T-helper 1 cell (primary cell): ENCODE measurements around the gene BEAN1.
A peak's percentile ranks its signal among the peaks of the same experiment; 100 is the strongest.
"Not testable (repeated sequence)": the region's sequence is repeated elsewhere in the genome, so short reads cannot be mapped to it uniquely, and the experiment has no call there.

Experiments
- DNase-seq, 5 donors: peaks; one replicate each; pipeline ENCODE4 v3.0.0-alpha.2; 2012 to 2020

BEAN1 gene

DNA sequence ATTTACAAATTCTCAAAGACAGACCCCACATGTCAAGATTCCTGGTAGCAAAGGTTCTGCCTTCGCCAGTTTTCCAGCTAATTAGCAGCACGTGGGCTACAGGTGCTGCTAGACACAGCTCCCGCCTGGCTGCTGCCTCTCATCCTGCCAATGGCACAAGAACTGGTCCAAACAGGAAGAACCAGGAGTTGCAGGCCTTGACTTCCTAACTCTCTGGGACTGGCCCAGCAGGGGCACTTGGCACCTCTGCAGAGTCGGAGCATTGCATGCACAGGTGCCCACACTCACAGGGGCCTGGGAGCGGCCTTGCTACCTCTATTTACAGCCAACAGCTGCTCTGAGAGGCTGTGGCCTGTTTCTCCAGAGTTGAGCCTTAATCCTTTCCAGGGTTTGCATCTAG is 83.2 kb downstream of the BEAN1 start:
- DNase-seq = no peak

DNA sequence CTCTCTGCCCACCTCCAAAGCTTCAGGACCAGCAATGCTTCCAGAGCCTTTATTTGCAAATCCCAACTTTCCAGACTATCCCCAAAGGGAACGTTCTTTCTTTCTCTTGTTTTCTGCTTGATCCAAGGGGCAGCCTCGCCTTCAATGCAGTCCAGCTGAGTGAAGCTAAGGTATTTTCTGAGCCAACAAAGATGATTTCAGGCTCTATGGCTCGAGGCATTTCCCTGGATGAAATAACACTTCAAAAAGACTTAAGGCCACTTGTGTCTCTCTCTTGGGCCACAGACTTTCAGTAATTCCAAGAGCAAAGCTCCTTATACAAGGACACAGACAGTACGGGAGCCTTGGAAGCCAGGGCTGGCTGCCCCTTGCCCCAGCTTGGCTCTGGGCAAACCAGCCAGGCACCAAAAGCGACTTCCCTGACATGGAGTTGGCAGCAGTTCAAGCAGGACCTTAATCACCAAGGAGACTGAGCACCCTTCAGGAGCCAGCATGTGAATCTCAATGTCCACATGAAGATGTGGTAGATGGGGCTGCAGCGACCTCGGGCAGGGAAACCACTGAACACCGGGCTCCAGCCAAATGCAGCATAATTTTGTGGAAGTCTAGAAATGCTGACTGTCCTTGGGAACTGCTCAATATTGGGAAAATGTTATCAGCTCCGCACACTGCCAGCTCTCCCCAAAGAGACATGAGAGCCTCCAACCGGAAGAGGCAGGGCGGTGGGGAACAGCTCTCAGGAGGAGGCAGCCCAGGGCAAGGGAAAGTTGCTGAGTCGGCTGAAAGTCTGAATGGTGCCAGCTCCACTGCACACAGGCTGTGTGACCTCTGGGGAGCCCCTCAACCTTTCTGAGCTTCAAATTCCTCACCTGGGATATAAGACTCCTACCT is 83.9 kb downstream of the BEAN1 start:
- no peak for DNase-seq

DNA sequence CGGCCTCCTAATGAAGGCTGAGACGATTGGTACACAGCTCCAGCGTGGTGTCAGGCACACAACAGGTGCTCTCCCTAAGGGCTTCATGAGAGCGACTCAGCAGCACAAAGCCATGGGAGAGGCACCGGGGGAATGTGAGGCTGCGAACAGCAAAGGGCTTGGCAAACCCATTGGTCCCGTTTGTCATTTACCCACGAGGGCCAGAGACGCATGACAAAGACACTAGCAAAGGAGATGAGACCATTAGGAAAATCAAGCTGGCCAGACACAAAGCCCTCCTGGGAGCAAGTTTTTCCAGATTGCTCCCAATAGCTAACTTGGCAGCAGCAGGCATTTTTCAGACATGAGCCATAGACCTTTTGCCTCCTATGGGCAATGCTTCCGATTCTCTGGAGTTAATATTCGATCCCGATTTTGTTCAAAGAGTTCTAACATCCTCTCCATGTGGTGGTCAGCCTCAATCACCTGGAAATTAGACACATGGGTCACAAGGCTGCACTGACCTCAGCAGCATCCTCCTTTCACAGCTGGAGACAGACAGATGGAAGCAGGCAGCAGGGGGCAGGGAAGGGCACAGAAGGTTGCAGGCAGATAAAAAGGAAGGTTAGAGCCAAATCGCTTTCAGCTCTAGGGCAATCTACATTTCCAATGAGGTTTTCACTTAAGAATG is 84.6 kb downstream of the BEAN1 start:
- DNase-seq = no peak

DNA sequence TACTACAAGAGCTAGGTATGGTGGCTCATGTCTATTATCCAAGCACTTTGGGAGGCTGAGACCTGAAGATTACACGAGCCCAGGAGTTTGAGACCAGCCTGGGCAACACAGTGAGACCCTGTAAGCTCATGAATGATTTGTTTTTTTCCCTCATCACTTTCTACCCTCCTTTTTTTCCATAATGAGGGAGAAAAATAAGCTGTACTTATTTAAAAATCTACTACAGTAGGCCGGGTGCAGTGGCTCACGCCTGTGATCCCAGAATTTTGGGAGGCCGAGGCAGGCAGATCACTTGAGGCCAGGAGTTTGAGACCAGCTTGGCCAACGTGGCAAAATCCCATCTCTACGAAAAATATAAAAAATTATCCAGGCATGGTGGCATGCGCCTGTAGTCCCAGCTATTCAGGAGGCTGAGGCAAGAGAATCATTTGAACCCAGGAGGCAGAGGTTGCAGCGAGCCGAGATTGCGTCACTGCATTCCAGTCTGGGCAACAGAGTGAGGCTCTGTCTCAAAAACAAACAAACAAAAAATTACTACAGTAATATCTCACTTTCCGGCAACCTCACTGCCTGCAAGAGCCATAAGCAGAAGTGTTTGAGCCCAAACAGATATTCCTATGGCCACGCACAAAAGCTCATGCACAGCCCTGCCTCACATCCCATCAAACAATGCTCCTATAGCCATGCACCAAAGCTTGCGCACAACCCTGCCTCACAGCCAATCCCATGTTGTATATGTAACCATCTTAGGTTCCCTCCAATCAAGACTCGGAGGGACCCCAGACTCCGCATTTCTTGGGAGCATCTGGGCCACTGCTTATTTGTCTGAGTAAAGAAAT is 85.4 kb downstream of the BEAN1 start:
- no peak for DNase-seq

DNA sequence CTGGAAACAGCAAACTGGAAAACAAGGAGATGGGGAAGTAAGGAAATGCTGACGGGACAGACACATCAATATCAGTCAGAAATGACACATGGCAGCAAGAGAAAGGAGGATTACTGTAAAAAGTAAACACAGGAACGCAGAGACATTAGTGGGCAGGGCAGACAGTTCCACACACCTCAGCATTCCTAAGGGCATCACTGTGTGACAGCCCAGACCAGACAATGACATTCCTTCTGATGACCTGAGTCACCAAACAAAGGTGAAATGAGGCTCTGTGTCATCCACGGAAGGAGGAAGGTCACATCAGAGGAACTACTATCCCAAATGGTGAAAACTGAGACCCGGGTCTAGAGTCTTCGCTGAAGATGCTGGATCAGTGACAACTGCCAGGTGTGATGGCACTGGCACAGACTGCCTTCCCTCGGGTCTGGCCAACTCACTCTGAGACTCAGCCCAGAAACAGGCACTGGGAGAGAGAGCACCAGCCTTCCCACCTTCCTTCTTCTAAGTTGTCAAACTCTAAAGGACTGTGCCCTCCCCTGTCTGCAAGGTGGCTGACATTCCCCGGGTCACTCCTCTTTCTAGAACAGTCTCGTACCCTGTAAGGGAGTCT is 86.1 kb downstream of the BEAN1 start:
- DNase-seq = no peak

DNA sequence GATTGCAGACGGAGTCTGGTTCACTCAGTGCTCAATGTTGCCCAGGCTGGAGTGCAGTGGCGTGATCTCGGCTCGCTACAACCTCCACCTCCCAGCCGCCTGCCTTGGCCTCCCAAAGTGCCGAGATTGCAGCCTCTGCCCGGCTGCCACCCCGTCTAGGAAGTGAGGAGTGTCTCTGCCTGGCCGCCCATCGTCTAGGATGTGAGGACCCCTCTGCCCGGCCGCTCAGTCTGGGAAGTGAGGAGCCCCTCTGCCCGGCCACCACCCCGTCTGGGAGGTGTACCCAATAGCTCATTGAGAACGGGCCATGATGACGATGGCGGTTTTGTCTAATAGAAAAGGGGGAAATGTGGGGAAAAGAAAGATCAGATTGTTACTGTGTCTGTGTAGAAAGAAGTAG is 87.3 kb downstream of the BEAN1 start:
- DNase-seq = not testable (repeated sequence)

DNA sequence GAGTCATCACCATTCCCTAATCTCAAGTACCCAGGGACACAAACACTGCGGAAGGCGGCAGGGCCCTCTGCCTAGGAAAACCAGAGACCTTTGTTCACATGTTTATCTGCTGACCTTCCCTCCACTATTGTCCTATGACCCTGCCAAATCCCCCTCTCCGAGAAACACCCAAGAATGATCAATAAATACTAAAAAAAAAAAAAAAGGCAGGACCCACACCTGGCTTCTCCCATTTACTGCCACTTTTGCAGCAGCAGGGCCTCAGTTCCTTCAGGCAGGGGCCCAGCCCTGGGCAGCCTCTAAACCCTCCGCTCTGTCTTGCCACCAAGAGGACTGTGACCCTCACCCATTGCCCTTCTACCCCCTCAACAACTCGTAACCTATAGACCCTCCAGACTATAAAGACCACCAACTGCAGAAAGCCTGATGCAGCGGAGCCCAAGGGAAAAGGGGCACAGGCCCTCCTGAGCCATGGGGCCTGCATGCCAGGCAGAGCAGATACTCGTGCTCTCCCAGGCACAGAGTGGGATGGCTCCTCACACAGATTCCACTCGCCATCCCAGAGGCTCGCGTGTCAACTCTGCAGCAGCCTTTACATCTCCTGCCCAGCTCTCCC is 88.0 kb downstream of the BEAN1 start:
- not testable (repeated sequence) for DNase-seq

DNA sequence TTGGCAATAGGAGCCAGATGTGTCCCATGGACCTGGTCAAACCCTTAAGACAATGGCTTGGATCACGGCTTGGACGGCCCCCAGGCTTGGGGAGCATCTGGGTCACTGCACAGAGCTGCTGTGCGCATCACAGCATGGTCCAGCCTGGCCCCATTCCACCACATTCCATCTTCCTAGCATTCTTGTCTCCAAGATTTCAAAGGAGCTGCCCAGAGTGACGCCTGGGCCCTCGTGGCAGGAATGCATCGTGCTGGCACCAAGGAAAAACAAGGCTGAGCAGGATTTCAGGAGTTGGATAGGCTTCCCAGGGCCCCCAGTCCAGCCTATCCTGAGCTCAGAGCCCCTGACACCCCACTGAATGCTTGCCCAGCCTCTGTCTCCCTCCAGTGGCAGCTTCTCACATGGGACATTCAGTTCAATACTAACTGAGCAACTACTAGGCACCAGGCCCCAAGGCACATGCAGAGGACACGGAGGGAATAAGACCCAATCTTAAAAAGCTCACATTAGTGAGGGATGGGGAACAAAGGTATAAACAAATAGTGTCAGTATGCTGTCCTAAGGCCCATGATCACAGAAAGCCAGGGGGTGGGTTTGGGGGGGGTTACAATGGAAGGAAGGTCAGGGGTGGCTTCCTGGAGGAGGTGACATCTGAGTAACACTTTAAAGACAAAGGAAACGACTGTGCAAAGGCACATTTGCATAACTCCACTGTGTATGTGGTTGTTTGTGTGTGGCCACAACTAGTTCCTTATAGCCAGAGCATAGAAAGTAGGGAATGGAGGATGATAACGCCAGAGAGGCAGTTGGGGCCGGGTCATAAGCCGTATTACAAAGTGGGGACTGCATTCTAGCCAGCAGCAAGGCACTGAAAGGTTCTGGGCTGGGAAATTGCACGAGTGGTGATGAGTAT is 88.8 kb downstream of the BEAN1 start:
- DNase-seq = peak in 1 of 5 donors; percentile 62

DNA sequence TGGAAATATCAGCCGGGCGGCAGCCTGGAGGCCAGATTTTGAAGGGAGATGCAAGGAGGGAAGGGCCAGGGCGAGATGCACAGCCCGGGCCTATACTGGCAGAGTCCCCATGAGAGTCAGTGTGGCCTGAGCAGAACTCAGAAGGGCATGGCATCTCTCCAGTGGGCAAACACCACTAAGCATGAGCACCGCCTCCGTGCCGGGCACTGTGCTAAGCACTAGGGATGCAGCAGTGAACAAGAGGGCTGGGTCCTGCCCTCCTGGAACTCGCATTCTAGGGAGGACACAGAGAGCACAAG is 89.4 kb downstream of the BEAN1 start:
- no peak for DNase-seq

DNA sequence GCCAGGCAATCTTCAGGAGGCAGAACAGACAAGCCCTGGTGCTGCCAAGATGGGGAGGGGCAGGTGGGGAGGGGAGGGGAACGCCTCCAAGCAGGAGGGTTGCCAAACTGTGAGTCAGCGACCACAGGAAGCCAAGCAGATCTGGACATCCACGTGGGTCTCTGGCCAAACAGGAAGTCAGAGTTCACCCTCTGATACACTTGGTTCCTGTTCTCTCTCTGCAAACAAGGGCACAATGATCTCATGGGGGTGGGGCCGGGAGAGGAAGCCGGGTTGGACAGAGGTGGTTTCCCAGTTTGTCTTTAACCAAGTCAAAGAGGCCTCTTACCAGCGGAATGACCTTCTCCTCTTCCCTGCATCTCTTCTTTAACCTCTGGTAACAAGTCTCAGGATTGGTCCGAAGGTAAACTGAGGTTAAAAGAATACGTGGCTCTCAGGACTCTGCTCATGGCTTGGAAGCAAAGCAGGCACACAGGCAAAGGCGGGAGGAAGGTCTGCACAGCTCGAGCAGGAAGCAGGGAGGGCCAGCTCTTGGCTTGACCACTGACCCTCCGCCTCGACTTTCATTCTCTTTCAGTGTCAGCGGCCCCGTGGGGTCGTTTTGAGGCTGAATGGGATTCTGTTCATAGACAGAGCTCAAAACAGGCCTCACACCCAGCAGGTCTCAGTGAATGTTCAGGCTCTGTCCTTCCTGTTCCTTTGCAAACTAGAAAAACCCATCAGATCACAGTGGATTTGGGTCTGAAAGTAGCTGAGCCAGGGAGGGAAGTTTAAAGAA is 89.9 kb downstream of the BEAN1 start:
- peak; percentile 40 to 96 (median 59) for DNase-seq

DNA sequence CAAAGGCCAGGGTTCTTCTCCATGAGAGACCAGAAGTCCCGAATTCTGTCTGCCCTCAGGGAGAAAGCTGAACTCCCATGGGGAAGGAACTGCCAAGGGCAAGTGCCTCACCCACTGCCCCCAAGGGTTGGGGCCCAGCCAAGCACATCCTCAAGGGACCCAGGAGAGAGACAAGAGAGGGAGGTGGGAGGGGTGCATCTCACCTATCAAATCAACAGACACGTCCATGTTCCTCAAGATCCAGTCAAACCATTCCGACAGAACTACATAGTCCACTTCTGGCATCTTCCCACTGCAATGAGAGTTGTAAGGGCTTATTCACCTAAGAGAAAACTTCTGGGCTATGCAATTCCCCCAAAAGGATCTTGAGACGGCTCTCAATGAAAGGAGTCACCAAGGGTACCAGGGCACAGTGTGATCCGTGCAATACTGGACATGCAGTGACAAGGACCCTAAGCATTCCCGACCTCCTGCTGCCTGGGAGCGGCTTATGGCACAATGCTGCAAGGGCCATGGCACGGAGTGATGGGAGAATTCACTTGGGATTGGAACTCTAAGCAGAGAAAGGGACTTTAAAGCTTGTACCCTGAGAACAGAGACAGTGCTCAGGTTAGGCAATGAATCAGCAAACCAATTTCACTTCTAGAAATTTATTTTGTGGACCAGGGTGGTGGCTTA is 90.6 kb downstream of the BEAN1 start:
- DNase-seq = no peak

DNA sequence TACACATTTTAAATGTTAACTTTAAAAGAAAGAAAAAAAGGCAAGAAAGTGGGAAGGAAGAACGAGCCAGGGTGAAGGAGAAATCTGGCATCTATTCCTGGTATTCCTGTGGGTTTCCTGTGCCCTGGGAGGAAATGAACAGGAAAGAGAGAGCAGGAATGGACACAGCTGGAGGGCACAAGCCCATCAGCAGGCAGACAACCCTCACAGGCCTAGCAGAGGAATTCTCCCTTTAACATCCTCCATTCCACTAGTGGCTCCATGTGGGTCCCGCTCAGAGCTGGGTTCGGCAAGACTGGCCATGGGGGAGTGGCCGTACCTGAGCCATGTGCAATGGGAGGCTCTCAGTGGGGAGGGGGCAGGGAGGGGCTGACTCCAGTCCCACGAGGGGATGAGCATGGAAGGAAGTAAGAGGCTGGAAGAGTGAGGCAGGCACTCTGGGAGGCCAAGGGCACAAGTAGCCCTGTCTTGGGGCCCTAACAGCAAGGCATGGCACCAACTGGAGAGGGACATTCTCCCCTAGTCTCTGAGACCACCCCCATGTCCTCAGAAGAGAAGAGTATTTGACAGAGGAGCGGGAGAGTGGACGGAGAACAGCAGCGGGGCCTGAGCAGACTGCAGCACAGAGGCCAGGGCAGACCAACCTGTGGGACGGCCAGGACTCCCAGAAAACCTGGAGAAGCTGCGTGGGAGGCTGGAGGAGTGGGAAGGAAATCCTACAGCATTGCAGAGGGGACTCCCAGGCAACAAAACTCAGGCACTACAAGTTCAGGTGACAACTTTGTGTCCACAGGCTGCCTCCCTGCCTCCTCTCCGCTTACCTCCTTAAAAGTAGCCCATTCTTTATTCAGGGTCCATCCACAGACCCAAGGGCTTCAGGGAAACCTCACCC is 92.6 kb downstream of the BEAN1 start:
- no peak for DNase-seq

DNA sequence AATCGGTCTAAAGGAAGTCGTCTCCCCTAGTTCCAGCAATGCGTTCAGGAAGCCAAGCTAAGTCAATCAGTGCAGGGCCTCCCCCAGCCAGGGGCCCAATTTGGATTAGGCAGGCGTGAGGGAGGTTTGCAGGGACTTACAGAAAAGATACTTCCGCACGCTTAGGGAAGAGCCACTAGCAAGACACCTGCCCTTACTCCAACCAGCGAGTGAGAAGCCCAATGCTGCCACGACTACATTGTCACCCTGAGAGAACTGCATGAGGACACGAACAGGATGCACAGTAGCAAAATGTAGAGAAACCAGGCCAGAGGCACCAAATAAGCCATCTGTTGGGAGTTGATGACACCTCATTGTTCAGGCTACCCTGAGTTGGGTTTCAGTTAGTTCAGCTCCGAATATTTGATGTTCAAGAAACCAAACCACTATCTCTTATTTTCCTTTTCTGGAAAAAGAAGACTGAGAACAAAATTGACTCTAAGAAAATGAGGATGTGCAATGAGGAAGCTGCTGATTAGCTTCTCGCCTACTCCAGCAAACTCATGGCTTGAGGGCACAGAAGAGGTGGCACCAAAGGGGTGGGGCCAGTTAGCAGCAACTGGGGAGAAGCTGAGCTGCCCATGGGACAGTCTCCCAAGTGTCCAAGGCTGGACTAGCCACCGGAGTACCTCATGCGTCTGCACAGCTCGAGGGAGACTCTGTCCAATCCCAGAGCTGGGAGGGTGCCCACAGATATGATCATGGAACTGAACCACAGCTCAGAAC is 93.5 kb downstream of the BEAN1 start:
- peak in 1 of 5 donors; percentile 41 for DNase-seq

DNA sequence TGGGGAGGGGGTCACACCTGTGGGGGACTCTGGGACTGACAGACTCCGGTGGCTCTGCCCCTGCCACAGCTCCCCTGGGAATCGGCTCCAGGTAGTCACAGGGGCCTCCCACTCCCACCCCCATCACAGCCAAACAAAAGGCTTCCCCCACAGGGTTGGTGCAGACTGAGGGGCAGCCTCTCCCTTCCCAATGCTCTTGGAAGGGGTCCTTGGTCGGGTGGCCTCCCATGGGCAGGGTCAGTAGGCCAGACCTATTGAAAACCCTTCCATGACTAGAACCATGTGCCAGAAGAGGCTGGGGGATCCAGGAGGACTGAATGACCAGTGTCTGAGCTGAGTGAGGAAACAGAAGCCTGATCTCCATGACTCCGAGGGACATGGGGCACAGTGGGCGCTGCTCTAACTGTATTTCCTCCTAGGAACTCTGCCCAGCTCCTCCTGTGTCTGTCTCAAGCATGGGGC is 94.2 kb downstream of the BEAN1 start:
- no peak for DNase-seq

DNA sequence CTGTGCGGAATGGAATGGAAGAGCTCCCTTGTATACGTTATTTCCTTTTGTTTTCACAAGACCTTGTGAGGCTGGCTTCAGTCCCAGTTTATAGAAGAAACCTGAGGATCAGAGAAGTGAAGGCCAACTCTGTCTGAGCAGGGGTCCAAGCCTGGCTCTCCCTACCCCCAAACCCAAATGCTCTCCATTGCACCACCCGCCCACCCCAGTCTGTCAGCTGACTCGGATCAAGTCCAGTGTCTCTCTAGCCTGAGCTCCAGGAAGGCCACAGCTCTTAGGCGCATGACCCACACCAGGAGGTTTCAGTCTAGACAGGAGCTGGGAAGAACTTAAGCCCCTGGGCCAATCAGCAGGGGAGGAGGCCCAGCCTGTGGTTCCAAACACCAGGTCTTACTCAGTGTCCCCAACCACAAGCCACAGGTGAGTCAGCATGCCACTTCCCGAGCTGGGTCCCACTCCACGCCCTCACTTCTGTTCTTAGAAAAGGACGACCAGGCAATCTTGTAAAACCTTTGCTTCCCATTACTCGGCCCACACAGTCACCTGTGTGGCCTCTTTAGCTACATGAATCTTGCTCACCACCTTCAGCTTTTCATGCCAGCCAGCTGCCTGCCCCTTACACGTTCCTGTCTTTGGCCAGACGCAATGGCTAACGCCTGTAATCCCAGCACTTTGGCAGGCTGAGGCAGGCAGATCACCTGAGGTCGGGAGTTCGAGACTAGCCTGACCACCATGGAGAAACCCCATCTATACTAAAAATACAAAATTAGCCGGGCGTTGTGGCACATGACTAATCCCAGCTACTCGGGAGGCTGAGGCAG is 95.1 kb downstream of the BEAN1 start:
- peak; percentile 54 to 98 (median 71) for DNase-seq

DNA sequence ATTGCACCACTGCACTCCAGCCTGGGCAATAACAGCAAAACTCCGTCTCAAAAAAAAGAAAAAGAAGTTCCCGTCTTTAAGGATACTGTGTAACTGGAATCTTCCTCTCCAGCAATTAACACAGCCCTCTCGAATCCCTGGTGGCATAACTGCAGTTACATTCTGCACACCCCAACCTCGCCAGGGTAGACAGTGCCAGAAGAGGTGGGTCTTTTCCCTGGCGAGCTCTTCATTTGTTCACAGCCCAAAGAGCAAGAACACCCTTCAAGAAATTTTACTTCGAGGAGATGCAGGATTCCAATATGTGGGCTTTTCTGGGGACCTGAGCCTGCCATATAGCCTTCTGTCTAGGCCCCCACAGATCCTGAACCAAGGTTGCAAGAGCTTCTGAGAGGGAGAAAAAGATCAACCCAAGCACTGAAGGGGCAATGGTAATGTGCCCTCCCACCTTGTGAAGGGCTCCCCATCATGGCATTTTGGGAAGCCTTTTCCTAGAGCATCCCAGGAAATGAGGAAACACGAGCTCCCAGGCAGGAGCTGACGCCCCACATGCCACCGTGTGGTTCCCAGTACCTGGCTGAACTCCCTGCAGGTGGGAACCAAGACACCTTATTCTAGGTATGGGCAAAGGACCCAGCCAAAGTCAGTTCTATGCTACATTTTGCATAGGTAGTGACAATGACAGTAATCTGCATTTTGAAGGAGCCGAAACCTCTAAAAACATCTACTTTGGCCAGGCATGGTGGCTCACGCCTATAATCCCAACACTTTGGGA is 95.9 kb downstream of the BEAN1 start:
- DNase-seq = no peak
